K562 (cell line): ENCODE measurements around the gene NFIB.

Source experiments
- CBX1 ChIP-seq: sonication (generic); IDR thresholded peaks from 2 replicates; pipeline ENCODE4 v1.6.1; 2016; ENCODE audit warnings: antibody characterized with exemption, low read depth, mild to moderate bottlenecking
- CTCF ChIP-seq, 3 experiments: IDR thresholded peaks in 2 of 3; conservative IDR thresholded peaks in 1 of 3; 2 replicates each; pipeline ENCODE4 v1.5.1; 2011 to 2012; ENCODE audit warnings: low read length in 3 of 3, mild to moderate bottlenecking in 3 of 3, control low read depth in 2 of 3, improper control_type of control experiment in 1 of 3, inconsistent platforms in 1 of 3, low read depth in 1 of 3, mixed read lengths in 1 of 3, moderate library complexity in 1 of 3; ENCODE audit not compliant: insufficient read depth in 2 of 3
- NFRKB ChIP-seq: fragments of 450-650 bp; IDR thresholded peaks from 2 replicates; pipeline ENCODE4 v1.6.1; 2016; ENCODE audit warnings: low read depth
- POLR2A ChIP-seq: fragments of 450-650 bp; conservative IDR thresholded peaks from 2 replicates; pipeline ENCODE4 v1.6.1; 2016
- RFX5 ChIP-seq: IDR thresholded peaks from 2 replicates; pipeline ENCODE4 v1.6.1; 2011; ENCODE audit warnings: low read depth, mild to moderate bottlenecking, improper control_type of control experiment, low read length
- SIRT6 ChIP-seq: IDR thresholded peaks from one replicate; pipeline ENCODE4 v1.6.1; 2012; ENCODE audit warnings: low read depth, mild to moderate bottlenecking, control low read depth, inconsistent platforms, low read length, moderate library complexity
- SOX6 ChIP-seq: fragments of 450-650 bp; IDR thresholded peaks from 2 replicates; pipeline ENCODE4 v1.6.1; 2014; ENCODE audit warnings: mild to moderate bottlenecking
- SP2 ChIP-seq: IDR thresholded peaks from 2 replicates; pipeline ENCODE4 v1.6.1; 2011; ENCODE audit warnings: mild to moderate bottlenecking, low read depth, low read length, moderate library complexity; ENCODE audit not compliant: poor library complexity, severe bottlenecking; ENCODE audit errors: extremely low read depth
- ZNF133 ChIP-seq: fragments of 250-450 bp; sonication (Bioruptor Pico); IDR thresholded peaks from 2 replicates; pipeline ENCODE4 v1.4.0; 2020; ENCODE audit warnings: mild to moderate bottlenecking
- ZNF76 ChIP-seq: fragments of 250-450 bp; sonication (Bioruptor Pico); IDR thresholded peaks from 2 replicates; pipeline ENCODE4 v1.4.0; 2020; ENCODE audit warnings: mild to moderate bottlenecking, moderate library complexity, borderline replicate concordance
- TF ChIP-seq, protein P1 (sequence below), 3 experiments: fragments of 200-800 bp in 1 of 3; sonication (Bioruptor generic) in 1 of 3; sonication (generic) in 1 of 3; formaldehyde crosslinking in 1 of 3; IDR thresholded peaks; 2 replicates each; pipeline versions ENCODE4 v1.6.1 to v1.8.0; 2016 to 2022; ENCODE audit warnings: mild to moderate bottlenecking in 2 of 3, missing compliant biosample characterization in 2 of 3, missing genetic modification characterization in 2 of 3, missing genetic modification reagents in 1 of 3
- TF ChIP-seq, protein P2 (sequence below): sonication (generic); formaldehyde crosslinking; IDR thresholded peaks from 2 replicates; pipeline ENCODE4 v1.9.0; 2022; ENCODE audit warnings: mild to moderate bottlenecking, missing genetic modification reagents
- TF ChIP-seq, protein P3 (sequence below): fragments of 250-450 bp; sonication (Bioruptor Pico); IDR thresholded peaks from 2 replicates; pipeline ENCODE4 v1.8.0; 2021; ENCODE audit warnings: moderate library complexity, mild to moderate bottlenecking, inconsistent platforms

- no peak for TF ChIP-seq POLR2A
- TF ChIP-seq, protein P1, sequence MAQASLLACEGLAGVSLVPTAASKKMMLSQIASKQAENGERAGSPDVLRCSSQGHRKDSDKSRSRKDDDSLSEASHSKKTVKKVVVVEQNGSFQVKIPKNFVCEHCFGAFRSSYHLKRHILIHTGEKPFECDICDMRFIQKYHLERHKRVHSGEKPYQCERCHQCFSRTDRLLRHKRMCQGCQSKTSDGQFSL (CRISPR knock-in tag; IDR thresholded peaks at IDR 0.05) = no peak
- TF ChIP-seq, protein P1 (tag; IDR thresholded peaks at IDR 0.05) = no peak
- no peak for TF ChIP-seq RFX5
- TF ChIP-seq SP2 = no peak
- TF ChIP-seq CTCF (IDR thresholded peaks at IDR 0.05 in 2 of 3, conservative IDR thresholded peaks at IDR 0.05 in 1 of 3; ENCODE audit: insufficient read depth in 2 of 3, low read depth in 1 of 3, low read length in 3 of 3) = no peak
- TF ChIP-seq NFRKB = no peak
- no peak for TF ChIP-seq ZNF76
- no peak for TF ChIP-seq SIRT6
- TF ChIP-seq, protein P2, sequence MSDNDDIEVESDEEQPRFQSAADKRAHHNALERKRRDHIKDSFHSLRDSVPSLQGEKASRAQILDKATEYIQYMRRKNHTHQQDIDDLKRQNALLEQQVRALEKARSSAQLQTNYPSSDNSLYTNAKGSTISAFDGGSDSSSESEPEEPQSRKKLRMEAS (CRISPR knock-in tag) = no peak
- no peak for TF ChIP-seq SOX6
- TF ChIP-seq, protein P3, sequence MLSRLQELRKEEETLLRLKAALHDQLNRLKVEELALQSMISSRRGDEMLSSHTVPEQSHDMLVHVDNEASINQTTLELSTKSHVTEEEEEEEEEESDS = no peak
- no peak for TF ChIP-seq CBX1
- no peak for TF ChIP-seq ZNF133 (CRISPR knock-in tag)
These were observed 75.9 kb downstream of the NFIB start for GRCh38 chr9:14238079-14238478.
